MM.1S (cell line): ENCODE measurements around the gene WDR4.

ENCODE experiments used
- DNase-seq: peaks from one replicate; pipeline ENCODE4 v3.0.0-alpha.2; 2015
- H2AFZ ChIP-seq: fragments of 300-600 bp; sonication (generic); 2 replicates; pipeline ENCODE4 v1.6.0; 2016; ENCODE audit warnings: antibody characterized with exemption, low read length
- H3F3A ChIP-seq: fragments of 300-600 bp; sonication (generic); 2 replicates; pipeline ENCODE4 v1.6.1; 2016; ENCODE audit warnings: mild to moderate bottlenecking, antibody characterized with exemption, low read length, moderate library complexity, mixed read lengths; ENCODE audit not compliant: insufficient read depth
- H3K27ac ChIP-seq: fragments of 300-600 bp; sonication (generic); 2 replicates; pipeline ENCODE4 v1.5.1; 2016; ENCODE audit warnings: mild to moderate bottlenecking, low read length
- H3K27me3 ChIP-seq: fragments of 300-600 bp; sonication (generic); replicated peaks from 2 replicates; pipeline ENCODE4 v1.6.0; 2016; ENCODE audit warnings: low read length; ENCODE audit not compliant: insufficient read depth
- H3K36me3 ChIP-seq: fragments of 300-600 bp; sonication (generic); replicated peaks from 2 replicates; pipeline ENCODE4 v1.6.1; 2016; ENCODE audit warnings: mild to moderate bottlenecking, low read length, mixed read lengths; ENCODE audit not compliant: insufficient read depth
- H3K4me1 ChIP-seq: fragments of 300-600 bp; sonication (generic); 2 replicates; pipeline ENCODE4 v1.6.1; 2016; ENCODE audit warnings: low read length, mixed read lengths
- H3K4me2 ChIP-seq: fragments of 300-600 bp; sonication (generic); 2 replicates; pipeline ENCODE4 v1.6.0; 2016; ENCODE audit warnings: low read depth, low read length
- H3K4me3 ChIP-seq: fragments of 300-600 bp; sonication (generic); 2 replicates; pipeline ENCODE4 v1.5.1; 2016; ENCODE audit warnings: low read length, mixed read lengths
- H3K79me2 ChIP-seq: fragments of 300-600 bp; sonication (generic); 2 replicates; pipeline ENCODE4 v1.6.1; 2016; ENCODE audit warnings: mixed run types, low read length, mixed read lengths
- H3K9ac ChIP-seq: fragments of 300-600 bp; sonication (generic); 2 replicates; pipeline ENCODE4 v1.6.1; 2016; ENCODE audit warnings: low read length, mixed read lengths
- H3K9me2 ChIP-seq: fragments of 300-600 bp; sonication (generic); replicated peaks from 2 replicates; pipeline ENCODE4 v1.6.1; 2016; ENCODE audit warnings: mild to moderate bottlenecking, low read length, mixed read lengths; ENCODE audit not compliant: insufficient read depth
- H3K9me3 ChIP-seq: fragments of 300-600 bp; sonication (generic); replicated peaks from 2 replicates; pipeline ENCODE4 v1.6.1; 2016; ENCODE audit warnings: mild to moderate bottlenecking, low read length, mixed read lengths; ENCODE audit not compliant: insufficient read depth
- H4K20me1 ChIP-seq: fragments of 300-600 bp; sonication (generic); 2 replicates; pipeline ENCODE4 v1.6.1; 2016; ENCODE audit warnings: mild to moderate bottlenecking, low read length, moderate library complexity, mixed read lengths; ENCODE audit not compliant: insufficient read depth
- CTCF ChIP-seq: fragments of 300-600 bp; sonication (generic); IDR thresholded peaks from 2 replicates; pipeline ENCODE4 v1.5.1; 2016; ENCODE audit warnings: antibody characterized with exemption, low read length, mixed read lengths
- EZH2 ChIP-seq: fragments of 300-600 bp; sonication (generic); optimal IDR thresholded peaks from 2 replicates; pipeline ENCODE3; 2017; ENCODE audit warnings: low read depth, mild to moderate bottlenecking, antibody characterized with exemption, low read length, mixed read lengths
- EZH2phosphoT487 ChIP-seq: fragments of 300-600 bp; sonication (generic); IDR thresholded peaks from 2 replicates; pipeline ENCODE4 v1.6.1; 2018; ENCODE audit warnings: antibody characterized with exemption, low read length

The WDR4 gene

GRCh38 chr21:42847051-42847707 is 32.2 kb downstream of the WDR4 start:
- H3K4me1 ChIP-seq = no peaks in the 10 kb centered on the region
- no peak for DNase-seq
- TF ChIP-seq EZH2 (no peak), EZH2phosphoT487 (no peak), CTCF (no peak)
- H3K9me2 ChIP-seq = no peaks in the 10 kb centered on the region
- H3F3A ChIP-seq = 0 out of 2 replicates have a peak, but pooled peaks cover 3% of the 10 kb centered on the region
- H3K4me2 ChIP-seq = no peak overlapping the region
- no peak overlapping the region for H2AFZ ChIP-seq
- H3K27me3 ChIP-seq = no peaks in the 10 kb centered on the region
- H4K20me1 ChIP-seq = peaks cover 29% of the 10 kb centered on the region
- no peak overlapping the region for H3K9ac ChIP-seq
- peaks cover 46% of the 10 kb centered on the region for H3K36me3 ChIP-seq
- H3K79me2 ChIP-seq = peaks cover 84% of the 10 kb centered on the region
- H3K27ac ChIP-seq = no peak overlapping the region
- H3K9me3 ChIP-seq = no peaks in the 10 kb centered on the region
- H3K4me3 ChIP-seq = no peak overlapping the region

GRCh38 chr21:42846221-42846620 is 33.1 kb downstream of the WDR4 start:
- Histone ChIP-seq H3K27me3 (no peaks in the 10 kb centered on the region), H3K27ac (no peak overlapping the region), H3K4me3 (no peak overlapping the region), H3K36me3 (peaks cover 40% of the 10 kb centered on the region), H3K4me1 (no peaks in the 10 kb centered on the region), H3K79me2 (peaks cover 75% of the 10 kb centered on the region), H3K4me2 (no peak overlapping the region), H2AFZ (no peak overlapping the region), H3K9me2 (no peaks in the 10 kb centered on the region), H4K20me1 (peaks cover 29% of the 10 kb centered on the region), H3K9ac (no peak overlapping the region), H3F3A (0 out of 2 replicates have a peak, but pooled peaks cover 3% of the 10 kb centered on the region), H3K9me3 (no peaks in the 10 kb centered on the region)
- no peak for DNase-seq
- TF ChIP-seq CTCF (no peak), EZH2phosphoT487 (no peak)

GRCh38 chr21:42845296-42845965 is 33.9 kb downstream of the WDR4 start:
- Histone ChIP-seq H3K27ac (no peak overlapping the region), H3K4me1 (no peaks in the 10 kb centered on the region), H3K9ac (no peak overlapping the region), H2AFZ (no peak overlapping the region), H3K9me3 (no peaks in the 10 kb centered on the region), H3K36me3 (peaks cover 40% of the 10 kb centered on the region), H3K79me2 (peaks cover 67% of the 10 kb centered on the region), H4K20me1 (peaks cover 29% of the 10 kb centered on the region), H3F3A (0 out of 2 replicates have a peak, but pooled peaks cover 3% of the 10 kb centered on the region), H3K4me3 (no peak overlapping the region), H3K9me2 (no peaks in the 10 kb centered on the region), H3K27me3 (no peaks in the 10 kb centered on the region), H3K4me2 (no peak overlapping the region)
- no peak for DNase-seq
- TF ChIP-seq CTCF (no peak), EZH2phosphoT487 (no peak), EZH2 (no peak)
